ENCODE results near the gene ZNF419.

- TF ChIP-seq POLR2A (IDR thresholded peaks at IDR 0.05; ENCODE audit: low read depth, low read length) (no peak), TAF1 (IDR thresholded peaks at IDR 0.05; ENCODE audit: borderline replicate concordance, low read depth, low read length) (no peak)
Measured at GRCh38 chr19:57537953-57538547, 50.5 kb downstream of the ZNF419 start.
